8988T (cell line): ENCODE results near the gene LMO1.

ENCODE experiments used
- DNase-seq: peaks from one replicate; pipeline ENCODE4 v3.0.0; 2011

The LMO1 gene

GRCh38 chr11:8288166-8288772 is 24.6 kb upstream of the LMO1 start:
- DNase-seq: no peak

- no peak for DNase-seq
Observed at GRCh38 chr11:8287703-8288102, 24.0 kb upstream of the LMO1 start.

DNA sequence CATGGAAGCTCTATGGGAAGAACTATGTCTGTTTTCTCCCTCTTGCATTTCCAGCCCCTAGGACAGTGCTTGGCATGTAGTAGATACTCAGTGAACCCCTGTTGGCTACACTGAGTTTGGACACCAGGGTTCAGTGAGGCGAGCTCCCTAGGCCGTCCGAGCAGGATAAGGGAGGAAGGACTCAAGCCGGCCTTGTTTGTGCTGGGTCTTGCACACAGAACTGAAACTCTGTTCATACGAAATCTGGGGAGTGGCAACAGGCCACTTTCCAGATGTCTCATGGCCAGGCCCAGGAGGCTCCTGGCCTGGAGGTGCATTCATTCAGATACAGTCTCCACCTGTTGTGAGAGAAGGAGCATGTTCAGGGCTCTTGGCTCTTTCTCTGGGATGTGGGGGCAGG is 23.6 kb upstream of the LMO1 start:
- no peak for DNase-seq

GRCh38 chr11:8286886-8287285 is 23.2 kb upstream of the LMO1 start:
- DNase-seq: no peak

DNA sequence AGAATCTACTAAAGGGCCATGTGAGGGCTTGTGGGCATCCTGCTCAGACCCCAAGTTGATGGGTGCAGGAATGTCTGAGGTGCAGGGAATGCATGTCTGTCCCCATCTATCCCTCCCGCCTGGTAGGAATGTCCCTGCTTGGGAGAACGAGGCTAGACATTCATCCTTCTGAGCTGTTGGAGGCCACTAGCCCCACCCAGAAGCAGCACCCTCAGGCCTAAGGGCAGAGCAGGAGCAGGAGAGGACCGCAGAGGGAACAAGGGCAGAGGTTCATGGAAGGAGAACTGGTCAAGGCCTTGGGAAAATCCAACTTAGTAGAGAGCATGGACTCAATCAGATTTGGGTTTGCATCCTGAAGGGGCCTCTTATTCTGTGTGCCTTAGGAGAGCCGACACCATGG is 22.1 kb upstream of the LMO1 start:
- no peak for DNase-seq

- no peak for DNase-seq
Observed at GRCh38 chr11:8285228-8285627, 21.6 kb upstream of the LMO1 start.

DNA sequence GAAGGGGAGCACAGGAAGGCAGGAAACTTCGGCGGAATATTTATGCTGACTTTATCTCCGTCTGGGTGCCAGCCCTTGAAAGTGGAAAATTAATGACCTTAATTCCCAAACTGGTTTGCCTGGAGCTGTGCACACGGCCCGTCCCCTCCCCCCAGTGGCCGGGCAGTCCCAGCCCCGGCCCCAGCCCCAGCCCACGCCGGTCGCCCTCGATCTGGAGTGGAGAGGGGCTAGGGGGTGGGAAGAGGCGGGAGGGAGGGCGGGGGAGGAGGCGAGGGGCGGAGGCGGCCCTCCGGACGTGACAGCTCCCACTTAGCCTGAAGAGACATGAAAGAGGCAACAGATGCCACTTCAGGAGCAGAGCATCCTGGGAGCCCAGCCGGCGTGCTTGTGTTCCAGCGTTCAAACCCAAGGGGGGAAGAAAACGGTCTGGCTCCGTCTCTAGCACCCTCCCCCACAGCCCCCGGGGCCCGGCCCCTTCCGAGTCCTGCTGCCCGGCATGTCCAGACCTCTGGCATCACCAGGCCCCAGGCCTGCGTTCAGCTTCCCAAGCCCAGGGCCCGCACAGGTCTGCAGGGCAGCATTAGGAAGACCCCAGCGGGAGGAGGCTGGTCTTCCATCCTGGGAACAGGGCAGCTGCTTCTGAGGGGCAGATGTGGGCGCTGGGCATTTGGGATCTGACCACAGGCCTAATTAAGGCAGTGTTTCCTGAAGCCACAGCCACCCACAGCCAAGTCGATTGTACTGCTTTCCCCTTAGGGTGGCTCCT is 20.0 kb upstream of the LMO1 start:
- no peak for DNase-seq

GRCh38 chr11:8283100-8283464 is 19.4 kb upstream of the LMO1 start:
- DNase-seq: no peak

DNA sequence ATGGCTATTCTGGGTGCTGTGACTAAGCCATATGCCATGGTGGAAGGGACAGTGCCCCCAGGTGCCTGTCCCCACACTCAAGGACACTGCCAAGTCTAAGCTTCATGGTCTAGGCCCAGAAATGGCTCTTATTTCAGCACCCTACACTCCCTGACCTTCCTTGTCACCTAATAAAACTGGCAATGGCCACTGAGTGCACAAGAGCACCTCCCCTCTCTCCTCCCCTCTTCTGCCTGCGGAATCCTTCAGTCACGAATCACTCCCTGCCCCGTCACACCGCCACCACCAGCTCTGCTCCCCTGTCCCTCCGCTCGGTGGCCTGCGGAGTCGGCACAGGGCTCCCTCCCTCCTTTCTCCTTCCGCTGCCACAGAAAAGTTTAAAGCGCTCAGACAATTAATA is 19.0 kb upstream of the LMO1 start:
- no peak for DNase-seq

DNA sequence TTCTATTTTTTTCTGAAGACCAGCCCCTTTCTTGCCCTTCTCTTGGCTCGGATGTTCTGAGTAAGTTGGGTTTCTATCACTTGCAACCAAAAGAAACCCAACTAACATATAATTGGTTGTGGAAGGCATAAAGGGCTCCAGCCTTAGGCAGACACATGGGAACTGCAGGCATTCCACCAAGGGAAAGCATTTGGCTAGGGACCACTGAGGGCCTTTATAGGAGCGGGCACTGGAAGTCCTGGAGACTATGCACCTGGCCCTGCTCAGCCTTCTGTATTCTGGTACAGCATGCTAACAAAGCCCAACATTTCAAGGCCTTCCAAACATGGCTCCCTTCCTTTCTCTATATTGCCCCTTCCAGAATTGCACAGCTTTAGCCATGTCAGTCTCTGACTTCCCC is 17.6 kb upstream of the LMO1 start:
- no peak for DNase-seq

GRCh38 chr11:8277691-8278090 is 14.0 kb upstream of the LMO1 start:
- no peak for DNase-seq

DNA sequence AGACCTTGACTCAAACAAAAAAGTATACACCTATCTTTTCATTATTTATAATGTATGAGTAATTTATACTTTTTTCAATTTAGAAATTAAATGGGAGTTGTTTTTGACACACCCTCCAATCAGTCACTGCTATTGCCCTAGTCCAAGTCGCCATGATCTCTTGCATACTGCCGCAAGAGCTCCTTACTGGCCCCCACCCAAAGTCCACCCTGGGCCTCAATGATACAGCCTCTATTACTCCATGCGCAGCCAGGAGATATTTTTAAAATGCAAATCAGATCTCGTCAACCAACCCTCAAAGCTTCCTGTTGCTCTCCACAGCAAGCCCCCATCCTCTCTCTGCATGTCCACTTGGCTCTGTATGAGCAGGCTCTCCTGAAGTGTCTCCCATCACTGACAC is 12.8 kb upstream of the LMO1 start:
- DNase-seq: no peak

GRCh38 chr11:8273287-8273686 is 9.6 kb upstream of the LMO1 start:
- DNase-seq: no peak

GRCh38 chr11:8271106-8271886 is 7.6 kb upstream of the LMO1 start:
- no peak for DNase-seq

DNA sequence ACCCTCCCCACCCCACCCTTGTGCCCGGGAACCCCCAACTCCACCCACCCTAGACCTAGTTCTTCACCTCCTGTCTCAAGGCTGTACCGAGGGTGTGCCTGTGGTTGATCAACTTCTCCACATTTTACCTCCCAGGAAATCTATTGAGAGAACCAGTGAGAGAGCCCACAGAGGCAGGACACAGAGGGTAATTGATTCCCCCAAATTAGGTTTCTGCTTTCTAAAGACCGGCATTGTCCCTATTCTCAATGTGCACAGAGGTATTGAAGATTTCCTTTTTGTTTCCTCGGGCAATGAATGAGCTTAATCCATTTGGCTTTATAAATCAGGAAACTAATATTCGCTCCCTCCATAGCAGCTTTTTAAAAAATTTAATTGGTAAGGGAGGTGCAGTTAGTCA is 6.0 kb upstream of the LMO1 start:
- no peak for DNase-seq

- no peak for DNase-seq
Observed at GRCh38 chr11:8268530-8269400, 5.1 kb upstream of the LMO1 start.

- DNase-seq: peak; percentile 83
Observed at GRCh38 chr11:8267831-8268529, 4.3 kb upstream of the LMO1 start.

DNA sequence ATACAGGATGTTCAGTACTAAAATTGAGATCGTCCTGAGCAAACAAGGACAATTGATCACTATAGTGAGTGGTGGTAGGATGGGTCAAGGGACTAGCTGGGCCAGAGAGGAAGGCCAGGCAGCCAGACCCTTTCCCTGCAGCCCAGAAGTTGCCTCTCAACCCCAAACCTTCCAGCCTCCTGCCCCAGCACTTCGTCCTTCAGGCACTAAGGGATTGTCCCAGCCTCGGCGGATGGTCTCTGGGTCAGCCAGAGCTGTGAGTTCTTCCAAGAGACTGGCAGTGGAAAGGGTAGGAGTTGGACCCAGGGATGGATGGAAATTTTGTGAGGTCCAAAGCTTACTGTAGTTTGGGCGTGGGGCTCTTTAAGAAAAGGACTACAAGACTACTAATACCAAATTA is 3.6 kb upstream of the LMO1 start:
- DNase-seq: no peak

DNA sequence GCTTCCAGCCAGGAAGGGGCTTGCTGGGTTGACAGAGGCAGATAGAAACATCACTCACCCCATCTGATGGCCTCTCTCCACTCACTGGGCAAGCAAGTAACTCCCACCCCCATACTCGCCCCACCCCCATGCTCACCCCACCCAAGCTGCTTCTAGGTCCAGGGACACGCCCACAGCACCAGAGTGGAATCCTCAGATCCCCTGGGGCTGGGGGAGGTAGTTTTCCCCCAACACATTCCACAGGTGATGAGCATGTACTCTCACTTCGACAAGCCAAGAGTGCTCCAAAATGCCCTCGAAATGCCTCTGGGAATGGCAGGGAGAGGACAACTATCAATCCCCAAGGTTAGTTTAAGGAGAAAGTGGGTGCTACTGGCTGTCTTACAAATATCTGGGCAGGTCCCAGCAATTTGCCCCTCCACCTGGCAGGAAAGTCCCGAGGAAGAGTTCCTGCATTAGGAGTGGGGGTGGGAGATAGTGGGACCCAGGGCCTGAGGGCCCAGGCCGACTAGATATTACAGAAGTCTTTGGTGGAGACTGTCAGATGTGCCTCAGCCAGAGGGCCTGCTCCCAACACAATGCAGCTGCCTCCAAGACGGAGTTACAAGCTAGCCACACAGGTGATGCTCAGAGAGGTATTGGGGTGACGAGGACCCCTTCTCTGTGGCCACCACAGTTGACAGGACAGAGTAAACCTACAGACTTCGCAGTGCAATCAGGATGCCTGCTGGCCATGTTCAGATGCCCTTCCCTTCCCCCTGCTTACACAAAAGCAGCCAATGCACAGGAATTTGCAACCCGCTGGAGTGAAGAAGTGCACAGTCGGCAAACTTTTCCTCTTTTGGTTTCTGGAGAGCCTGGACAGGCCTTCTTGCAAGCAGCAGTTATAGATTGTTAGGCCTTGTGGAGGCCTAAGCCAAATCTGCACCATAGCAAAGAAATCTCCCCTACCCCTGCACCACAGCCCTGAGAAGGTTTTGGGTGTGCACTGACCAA is 2.9 kb upstream of the LMO1 start:
- DNase-seq: no peak

GRCh38 chr11:8265681-8266241 is 2.1 kb upstream of the LMO1 start:
- DNase-seq: peak; percentile 85
